Left renal cortex interstitium (tissue), 4 donors: ENCODE results near the gene RTF2. TPM values are rescaled to one million over a fixed set of nuclear protein-coding genes. Genes with fewer than 3 reads are reported as not detected.

Source experiments
- DNase-seq, 4 donors: peaks; one replicate each; pipeline ENCODE4 v3.0.0-alpha.2; 2013; ENCODE audit warnings: low read depth in 4 of 4, low spot score in 2 of 4, missing footprints in 1 of 4
- polyA plus RNA-seq, 4 donors: library from polyadenylated mRNA; unstranded; fragments of 120-200 nt; gene quantifications; one replicate each; pipeline ENCODE4 v1.2.1, GENCODE V29; 2013; ENCODE audit not compliant: insufficient read length in 4 of 4

The RTF2 gene
- polyA plus RNA-seq: 100 to 1,000 TPM; 119 to 133 (median 125) TPM

- DNase-seq: peak; percentile 64 to 87 (median 82)
Observed at GRCh38 chr20:56468316-56469076, at the start of gene RTF2. Gene RTF2, plus strand, starts transcription at chr20:56468627. Its CDS starts 71 bp downstream, at chr20:56468698.

GRCh38 chr20:56420028-56420427, 48.4 kb upstream of the RTF2 start:
- DNase-seq: no peak

GRCh38 chr20:56420940-56421688, 47.3 kb upstream of the RTF2 start:
- DNase-seq: no peak

GRCh38 chr20:56422076-56422823, 46.2 kb upstream of the RTF2 start:
- no peak for DNase-seq

- no peak for DNase-seq
Observed at GRCh38 chr20:56422824-56423189, 45.6 kb upstream of the RTF2 start.

- no peak for DNase-seq
Observed at GRCh38 chr20:56423211-56423610, 45.2 kb upstream of the RTF2 start.

- DNase-seq: no peak
Observed at GRCh38 chr20:56423886-56424285, 44.5 kb upstream of the RTF2 start.

GRCh38 chr20:56424931-56425330, 43.5 kb upstream of the RTF2 start:
- DNase-seq: no peak

GRCh38 chr20:56426026-56426425, 42.4 kb upstream of the RTF2 start:
- DNase-seq: no peak

GRCh38 chr20:56426926-56427325, 41.5 kb upstream of the RTF2 start:
- no peak for DNase-seq

GRCh38 chr20:56427797-56428196, 40.6 kb upstream of the RTF2 start:
- DNase-seq: no peak

- no peak for DNase-seq
Observed at GRCh38 chr20:56428410-56428809, 40.0 kb upstream of the RTF2 start.

GRCh38 chr20:56428881-56429280, 39.5 kb upstream of the RTF2 start:
- no peak for DNase-seq

- DNase-seq: no peak
Observed at GRCh38 chr20:56429502-56429901, 38.9 kb upstream of the RTF2 start.

GRCh38 chr20:56429941-56430340, 38.5 kb upstream of the RTF2 start:
- no peak for DNase-seq

- no peak for DNase-seq
Observed at GRCh38 chr20:56430461-56430860, 38.0 kb upstream of the RTF2 start.

GRCh38 chr20:56430957-56431356, 37.5 kb upstream of the RTF2 start:
- DNase-seq: no peak

GRCh38 chr20:56431471-56431870, 37.0 kb upstream of the RTF2 start:
- no peak for DNase-seq

GRCh38 chr20:56433221-56433879, 35.1 kb upstream of the RTF2 start:
- no peak for DNase-seq

GRCh38 chr20:56433880-56434255, 34.6 kb upstream of the RTF2 start:
- no peak for DNase-seq
